Jurkat, Clone E6-1 (cell line): ENCODE data around the gene CLIP1.
"Not testable (repeated sequence)": the region's sequence is repeated elsewhere in the genome, so short reads cannot be mapped to it uniquely, and the experiment has no call there.

Experiments used
- DNase-seq: peaks from one replicate; pipeline ENCODE4 v3.0.0-alpha.2; 2011; ENCODE audit warnings: low read depth, low spot score
- H3K4me3 ChIP-seq: 2 replicates; pipeline ENCODE4 v1.5.1; 2011; ENCODE audit warnings: mild to moderate bottlenecking, low read length, control low read depth, moderate library complexity

The CLIP1 gene

DNA sequence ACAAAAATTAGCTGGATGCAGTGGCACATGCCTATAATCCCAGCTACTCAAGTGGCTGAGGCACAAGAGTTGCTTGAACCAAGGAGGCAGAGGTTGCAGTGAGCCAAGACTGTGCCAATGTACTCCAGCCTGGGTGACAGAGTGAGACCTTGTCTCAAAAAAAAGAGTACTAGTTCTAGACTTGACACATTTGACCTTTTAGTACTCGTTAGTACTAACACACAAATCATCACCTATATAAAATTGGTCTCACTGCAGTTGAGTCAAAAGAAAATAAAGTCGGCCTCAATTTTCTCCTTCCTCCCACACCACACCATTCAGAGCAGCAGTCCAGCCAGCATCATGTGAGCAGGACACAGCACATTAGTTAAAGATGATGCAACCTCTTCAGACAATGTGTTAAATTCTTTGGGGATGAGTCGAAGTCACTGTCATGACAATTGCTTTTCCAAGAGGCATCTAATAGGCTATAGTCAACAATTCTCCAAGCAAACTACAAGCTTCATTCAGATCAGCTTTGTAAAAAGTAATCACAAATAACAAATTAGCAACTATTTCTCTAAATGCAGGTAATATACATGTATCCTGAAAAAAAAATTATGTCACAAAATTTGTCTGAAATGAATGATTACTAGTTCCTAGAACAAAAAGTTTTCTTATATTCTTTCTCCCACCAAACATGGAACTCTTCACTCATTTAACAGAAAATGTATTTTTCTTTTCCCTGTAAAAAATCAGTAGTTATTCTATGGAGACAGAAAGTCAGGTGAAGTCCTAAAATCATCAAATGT is 55.6 kb downstream of the CLIP1 start:
- no peak overlapping the region for H3K4me3 ChIP-seq
- no peak for DNase-seq

DNA sequence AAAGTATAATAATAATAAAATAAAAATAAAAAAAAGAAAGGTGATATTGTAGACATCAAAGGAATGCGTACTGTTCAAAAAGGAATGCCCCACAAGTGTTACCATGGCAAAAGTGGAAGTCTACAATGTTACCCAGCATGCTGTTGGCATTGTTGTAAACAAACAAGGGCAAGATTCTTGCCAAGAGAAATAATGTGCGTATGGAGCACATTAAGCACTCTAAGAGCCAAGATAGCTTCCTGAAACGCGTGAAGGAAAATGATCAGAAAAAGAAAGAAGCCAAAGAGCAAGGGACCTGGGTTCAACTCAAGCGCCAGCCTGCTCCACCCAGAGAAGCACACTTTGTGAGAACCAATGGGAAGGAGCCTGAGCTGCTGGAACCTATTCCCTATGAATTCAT is 57.2 kb downstream of the CLIP1 start:
- DNase-seq, H3K4me3 ChIP-seq: not testable (repeated sequence)

DNA sequence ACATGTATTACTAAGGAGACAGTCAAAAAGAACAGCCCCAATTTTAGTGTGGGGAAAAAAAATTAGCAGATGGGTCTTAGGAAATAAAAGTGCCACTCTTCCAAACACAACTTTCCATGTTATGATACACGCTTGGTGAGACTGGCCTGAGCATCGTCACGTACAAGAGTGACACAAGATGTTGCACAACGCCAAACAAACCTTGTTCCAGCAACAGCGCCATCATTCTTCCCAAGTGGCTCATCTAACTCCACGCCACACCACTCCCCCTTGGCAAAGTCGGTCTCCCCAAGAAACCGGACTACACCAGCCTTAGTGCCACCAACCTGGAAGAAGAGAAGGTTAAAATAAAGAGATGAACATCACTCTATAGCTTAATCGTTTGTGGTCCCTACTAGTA is 58.7 kb downstream of the CLIP1 start:
- no peak overlapping the region for H3K4me3 ChIP-seq
- DNase-seq: no peak

DNA sequence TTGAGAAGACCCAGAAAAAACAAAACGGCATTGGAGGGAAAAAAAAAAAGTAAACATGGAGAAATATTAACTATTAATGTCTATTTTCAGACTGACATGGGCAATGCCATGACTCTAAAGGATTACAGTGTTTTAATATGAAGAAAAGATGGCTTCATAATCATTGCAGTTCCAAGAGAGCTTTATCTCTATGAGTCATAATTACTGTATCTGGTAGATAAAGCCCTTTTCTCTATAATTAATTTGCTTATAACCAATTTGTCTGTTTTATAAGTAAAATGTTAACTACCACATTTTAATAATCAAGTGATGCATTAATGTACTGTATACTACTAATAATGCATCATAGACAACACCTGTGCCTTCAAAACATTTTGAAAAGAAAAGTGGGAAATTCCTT is 59.7 kb downstream of the CLIP1 start:
- no peak overlapping the region for H3K4me3 ChIP-seq
- DNase-seq: no peak

DNA sequence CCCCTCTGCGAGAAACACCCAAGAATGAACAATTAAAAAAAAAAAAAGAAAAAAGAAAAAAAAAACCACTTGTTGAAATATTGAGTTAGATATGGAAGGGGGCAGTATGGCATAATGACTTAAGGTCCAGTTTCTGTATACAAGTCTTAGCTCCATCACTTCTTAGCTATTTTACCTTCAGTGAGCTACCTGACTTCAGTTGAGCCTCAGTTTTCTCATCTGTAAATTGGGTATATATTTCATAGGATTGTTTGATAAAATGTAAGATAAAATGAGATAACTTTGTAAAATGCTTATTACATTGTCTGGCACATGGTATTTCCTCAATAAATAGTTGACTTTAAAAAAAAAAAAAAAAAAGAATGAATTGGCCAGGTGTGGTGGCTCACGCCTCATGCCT is 64.1 kb downstream of the CLIP1 start:
- DNase-seq: not testable (repeated sequence)

DNA sequence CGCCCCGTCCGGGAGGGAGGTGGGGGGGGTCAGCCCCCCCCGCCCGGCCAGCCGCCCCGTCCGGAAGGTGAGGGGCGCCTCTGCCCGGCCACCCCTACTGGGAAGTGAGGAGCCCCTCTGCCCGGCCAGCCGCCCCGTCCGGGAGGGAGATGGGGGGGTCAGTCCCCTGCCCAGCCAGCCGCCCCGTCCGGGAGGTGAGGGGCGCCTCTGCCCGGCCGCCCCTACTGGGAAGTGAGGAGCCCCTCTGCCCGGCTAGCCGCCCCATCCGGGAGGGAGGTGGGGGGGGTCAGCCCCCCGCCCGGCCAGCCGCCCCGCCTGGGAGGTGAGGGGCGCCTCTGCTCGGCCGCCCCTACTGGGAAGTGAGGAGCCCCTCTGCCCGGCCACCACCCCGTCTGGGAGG is 64.9 kb downstream of the CLIP1 start:
- not testable (repeated sequence) for H3K4me3 ChIP-seq, DNase-seq

More for the DNA sequence above, 64.1 kb downstream of the CLIP1 start:
- not testable (repeated sequence) for H3K4me3 ChIP-seq

DNA sequence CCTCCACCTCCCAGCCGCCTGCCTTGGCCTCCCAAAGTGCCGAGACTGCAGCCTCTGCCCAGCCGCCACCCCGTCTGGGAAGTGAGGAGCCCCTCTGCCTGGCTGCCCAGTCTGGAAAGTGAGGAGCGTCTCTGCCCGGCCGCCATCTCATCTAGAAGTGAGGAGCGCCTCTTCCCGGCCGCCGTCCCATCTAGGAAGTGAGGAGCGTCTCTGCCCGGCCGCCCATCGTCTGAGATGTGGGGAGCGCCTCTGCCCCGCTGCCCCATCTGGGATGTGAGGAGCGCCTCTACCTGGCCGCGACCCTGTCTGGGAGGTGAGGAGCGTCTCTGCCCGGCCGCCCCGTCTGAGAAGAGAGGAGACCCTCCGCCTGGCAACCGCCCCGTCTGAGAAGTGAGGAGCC is 65.5 kb downstream of the CLIP1 start:
- DNase-seq, H3K4me3 ChIP-seq: not testable (repeated sequence)

DNA sequence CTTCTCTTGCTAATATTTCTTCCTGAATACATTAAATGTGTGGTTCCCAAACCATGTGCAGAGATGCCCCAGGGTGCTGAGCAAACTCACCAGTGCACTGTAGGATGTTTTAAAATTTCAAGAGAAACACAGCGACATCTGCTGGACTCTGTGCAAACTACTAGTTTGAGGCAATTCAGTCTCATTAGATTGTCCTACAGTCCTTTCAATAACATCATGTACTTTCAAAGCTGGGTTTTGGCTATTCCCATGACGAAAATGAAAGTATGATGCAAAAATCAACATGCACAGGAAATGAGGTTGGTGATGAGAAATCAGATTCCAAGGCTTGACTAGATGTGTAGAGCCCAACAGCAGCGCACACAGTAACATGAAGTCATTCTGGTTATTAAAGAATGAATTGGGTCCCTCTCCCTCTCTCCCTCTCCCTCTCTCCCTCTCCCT is 66.3 kb downstream of the CLIP1 start:
- peak; percentile 54 for DNase-seq
- H3K4me3 ChIP-seq: no peak overlapping the region

DNA sequence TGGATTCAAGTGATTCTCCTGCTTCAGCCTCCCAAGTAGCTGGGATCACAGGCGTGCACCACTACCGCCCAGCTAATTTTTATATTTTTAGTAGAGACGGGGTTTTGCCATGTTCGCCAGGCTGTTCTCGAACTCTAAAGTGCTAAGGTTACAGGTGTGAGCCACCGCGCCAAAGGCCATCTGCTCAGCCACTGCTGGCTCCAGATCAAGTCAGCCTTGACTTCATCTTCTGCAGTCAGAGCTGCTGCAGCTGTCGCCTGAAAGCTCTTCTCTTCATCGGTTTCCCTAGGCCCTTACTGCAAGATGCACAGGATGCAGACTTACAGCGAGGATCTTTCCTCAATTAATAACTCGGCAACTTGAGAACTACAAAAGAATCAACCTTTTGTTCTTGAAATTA is 66.8 kb downstream of the CLIP1 start:
- no peak for DNase-seq
- H3K4me3 ChIP-seq: no peak overlapping the region

DNA sequence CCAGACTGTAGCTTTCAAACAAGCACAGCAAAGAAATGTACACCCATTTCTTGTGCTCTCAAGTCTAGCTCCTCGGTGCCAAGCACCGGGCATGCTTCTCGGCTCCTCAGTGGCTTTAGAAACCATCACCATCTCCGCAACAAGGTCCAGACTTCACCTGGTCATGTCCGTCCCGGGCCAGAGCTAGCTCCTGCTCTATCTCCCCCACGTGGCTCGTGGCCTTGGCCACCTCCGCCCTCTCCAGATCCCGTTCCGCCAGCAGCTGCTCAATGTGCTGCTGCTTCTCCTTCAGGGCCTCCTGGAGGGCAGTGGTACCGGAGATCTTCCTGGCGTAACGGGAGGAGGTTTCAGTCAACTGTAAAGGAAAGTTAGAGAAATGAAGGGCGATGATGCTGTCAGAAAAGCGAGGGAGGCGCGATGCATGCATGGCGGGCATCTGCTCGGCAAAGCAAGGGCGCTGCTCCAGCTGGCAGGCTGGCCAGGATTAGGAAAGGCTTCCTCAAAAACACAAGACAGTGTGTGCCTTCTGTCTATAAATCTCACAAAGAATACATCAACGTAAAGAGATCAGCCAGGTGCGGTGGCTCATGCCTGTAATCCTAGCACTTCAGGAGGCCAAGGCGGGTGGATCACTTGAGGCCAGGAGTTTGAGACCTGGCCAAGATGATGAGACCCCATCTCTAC is 67.4 kb downstream of the CLIP1 start:
- no peak for DNase-seq
- H3K4me3 ChIP-seq: no peak overlapping the region

DNA sequence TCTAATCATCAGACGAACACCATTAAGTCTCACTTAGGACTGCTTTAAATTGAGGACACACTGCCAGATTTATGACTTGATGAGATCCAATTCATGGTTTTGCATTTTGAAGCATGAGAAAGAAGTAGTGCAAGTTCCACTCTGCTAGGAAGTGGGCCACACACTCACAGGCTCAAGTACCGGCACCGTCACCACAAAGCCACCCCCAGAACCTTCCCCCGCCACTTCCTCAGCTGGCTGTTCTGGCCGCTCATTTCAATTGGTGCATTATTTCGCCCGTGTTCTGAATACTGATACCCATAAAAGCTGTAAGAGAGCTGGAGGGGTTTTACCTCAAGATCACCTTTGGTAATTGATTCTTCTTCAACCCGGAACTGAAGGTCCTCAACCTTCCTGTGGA is 70.1 kb downstream of the CLIP1 start:
- no peak for DNase-seq
- H3K4me3 ChIP-seq: no peak overlapping the region

DNA sequence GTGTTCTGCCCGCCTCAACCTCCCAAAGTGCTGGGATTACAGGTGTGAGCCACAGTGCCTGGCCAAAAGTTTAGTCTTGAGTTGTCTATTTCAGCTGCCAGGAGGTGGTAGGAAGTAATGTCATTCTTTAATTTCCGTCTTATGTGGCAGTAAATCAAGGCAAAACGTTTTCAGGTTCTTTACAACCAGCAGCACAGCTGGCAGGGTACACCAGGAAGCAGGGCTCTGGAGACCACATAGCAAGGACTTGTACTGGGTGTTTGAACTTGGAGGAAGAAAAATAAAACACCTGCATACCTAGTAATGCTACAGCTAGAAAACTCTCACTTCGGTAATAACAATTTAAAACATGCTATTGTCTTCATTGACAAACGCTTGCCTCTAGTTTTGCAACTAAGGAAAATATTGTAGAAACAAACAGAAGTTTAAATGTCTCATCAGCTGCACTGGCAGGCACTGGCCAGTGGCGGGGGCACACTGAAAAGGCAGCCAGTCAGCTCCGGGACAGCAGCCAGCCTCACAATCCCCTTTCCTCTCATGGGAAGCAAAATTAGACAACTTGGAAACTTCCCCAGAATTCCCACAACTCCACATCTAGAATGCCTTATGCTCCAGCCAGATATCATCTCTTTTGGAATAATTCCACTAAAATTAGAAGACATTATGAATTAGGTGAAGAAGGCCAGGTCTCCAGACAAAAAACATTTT is 72.2 kb downstream of the CLIP1 start:
- DNase-seq: peak; percentile 9
- no peak overlapping the region for H3K4me3 ChIP-seq

DNA sequence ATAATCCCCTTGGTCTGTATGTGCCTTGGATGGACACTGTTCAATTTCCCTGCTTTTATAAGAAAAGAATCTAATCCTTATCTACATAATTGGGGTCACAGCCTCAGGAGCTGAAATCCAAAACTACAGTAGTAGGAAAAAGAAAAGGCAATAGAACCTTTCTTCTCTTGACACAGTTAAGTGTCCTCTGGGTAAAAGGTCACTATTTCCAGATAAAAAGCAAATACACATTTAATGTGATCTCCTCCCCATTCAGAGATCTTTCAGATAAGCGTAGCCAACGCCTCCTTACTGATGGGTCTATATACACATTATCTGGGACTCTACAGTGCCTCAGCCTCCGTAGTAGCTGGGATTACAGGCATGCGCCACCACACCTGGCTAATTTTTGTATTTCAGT is 73.4 kb downstream of the CLIP1 start:
- H3K4me3 ChIP-seq: no peak overlapping the region

DNA sequence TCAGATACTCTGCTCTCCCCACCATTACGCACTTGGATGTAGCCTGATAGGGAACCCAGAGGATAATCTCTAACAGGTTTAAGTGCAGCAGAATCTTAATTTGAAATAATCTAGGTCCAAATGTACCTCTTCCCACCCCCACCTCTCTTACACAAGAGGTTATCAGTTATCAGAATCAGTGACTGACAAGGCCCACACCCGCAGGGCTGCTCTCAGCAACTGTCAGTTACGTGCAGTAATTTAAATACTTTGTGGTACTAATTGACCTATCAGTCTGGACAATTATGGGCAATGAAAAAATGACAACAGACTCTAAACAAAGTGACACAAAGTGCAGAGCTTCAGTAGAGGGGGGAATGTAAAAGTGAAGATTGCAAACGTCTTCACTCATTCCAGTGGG is 74.0 kb downstream of the CLIP1 start:
- H3K4me3 ChIP-seq: no peak overlapping the region
- no peak for DNase-seq

More for the DNA sequence above, 73.4 kb downstream of the CLIP1 start:
- DNase-seq: no peak

DNA sequence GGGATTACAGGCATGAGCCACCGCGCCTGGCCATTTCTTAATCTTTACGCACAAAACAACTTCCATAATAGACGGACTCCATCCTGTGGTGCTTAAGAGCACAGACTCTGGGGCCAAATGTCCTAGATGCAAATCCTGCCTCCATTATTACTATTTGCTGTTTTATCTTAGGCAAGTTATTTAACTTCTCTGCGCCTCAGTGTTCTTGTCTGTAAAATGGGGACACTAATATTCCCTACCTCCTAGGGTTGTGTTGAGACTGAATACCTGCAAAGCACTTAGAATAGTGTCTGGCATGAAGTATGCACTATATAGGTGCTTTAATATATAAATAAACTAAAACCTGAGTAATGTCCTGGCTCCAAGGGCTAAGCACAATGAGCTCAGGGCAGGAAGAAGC is 76.4 kb downstream of the CLIP1 start:
- no peak overlapping the region for H3K4me3 ChIP-seq
- DNase-seq: no peak

DNA sequence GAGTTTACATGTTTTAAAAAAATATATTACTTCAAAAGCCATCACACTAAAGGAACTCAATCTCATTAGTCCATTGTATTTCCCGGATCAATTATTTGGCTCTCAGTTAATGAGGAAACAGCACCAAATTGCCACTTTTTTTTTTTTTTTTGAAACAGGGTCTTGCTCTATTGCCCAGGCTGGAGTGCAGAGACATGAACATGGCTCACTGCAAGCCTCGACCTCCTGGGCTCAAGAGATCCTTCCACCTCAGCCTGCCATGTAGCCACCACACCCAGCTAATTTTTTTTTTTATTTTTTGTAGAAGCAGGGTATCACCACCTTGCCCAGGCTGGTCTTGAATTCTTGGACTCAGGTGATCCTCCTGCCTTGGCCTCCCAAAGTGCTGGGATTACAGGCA is 77.4 kb downstream of the CLIP1 start:
- H3K4me3 ChIP-seq: no peak overlapping the region
- no peak for DNase-seq

DNA sequence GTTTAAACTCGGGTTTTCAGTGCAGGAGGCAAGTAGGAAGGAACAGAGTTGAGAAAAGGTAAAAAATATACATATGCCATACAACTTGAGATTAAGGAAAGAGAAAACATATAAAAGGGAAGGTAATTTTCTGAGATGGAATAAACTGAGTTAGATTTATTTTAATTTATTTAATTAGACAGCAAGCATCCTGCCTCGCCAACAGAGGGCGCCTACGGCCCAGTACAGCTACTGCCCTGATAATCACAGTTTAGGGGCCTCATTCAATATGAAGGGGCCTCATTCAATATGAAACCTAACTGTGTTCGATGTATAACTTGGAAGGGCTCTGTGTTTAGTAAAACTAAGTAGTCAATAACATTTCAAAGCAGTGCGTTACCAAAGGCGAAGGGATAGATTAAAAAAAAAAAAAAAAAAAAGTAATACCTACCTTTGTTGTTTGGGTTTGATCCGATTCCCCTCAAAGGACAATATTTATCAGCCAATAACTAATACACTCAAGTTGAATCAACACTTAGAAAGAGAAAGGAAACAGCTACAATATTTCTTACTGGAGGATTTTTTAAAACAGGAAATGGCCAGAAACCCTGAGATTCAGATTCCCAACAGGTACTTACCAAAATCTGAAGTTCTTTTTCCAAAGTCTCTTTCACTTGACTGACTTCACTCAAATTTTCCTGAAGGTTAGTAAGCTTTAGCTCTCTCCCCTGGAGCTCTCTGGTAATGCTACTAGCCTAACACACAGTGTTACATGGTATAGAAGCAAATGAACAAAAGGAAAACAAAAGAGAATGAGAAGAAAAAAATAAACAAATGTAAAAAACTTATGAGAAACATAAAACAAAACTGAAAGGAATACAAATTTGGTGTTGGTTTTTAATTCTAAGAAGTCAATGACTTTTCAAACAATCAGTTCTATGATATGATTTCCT is 86.2 kb downstream of the CLIP1 start:
- no peak overlapping the region for H3K4me3 ChIP-seq
- DNase-seq: peak; percentile 44

DNA sequence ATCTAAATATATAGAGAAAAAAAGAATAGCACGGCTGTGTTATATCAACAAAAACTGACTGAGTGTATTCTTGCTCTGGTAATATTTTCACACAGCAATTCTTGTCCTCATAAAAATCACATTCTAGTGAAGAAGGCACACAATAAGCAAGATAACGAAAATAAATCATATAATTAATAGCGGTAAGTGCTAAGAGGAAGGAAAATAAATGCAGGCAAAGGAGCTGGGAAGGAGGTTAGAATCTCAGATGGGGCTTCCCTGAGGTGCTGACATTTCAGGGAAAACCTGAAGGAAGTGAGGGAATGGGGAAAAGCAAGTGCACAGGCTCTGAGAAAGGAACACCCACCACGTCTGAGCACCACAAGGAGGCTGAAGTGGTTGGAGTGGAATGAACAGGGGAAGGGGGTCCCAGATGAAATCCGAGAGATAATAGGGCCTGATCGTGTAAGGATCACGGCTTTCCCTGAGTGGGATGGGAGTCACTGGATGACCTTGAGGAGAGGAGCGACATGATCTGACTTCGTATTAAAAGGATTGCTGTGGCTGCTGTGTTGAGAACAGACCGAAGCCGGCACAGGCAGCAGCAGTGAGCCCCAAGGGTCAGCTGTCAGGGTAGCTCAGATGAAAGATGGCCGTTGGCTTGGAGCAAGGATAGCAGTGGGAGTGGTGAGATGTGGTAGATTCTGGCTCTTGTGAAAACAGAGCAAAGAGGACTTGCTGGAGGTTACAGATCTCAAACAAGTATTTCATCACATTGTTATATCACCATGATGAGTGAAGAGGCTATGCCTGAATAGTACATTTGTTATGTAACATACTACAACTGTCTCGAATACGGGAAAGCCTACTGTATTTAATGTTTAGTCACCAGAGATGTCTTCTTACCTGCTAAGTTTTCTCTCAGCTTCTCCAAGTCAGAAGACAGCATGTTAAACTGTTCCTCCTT is 89.1 kb downstream of the CLIP1 start:
- H3K4me3 ChIP-seq: no peak overlapping the region
- no peak for DNase-seq
